K562 (cell line): ENCODE data around the gene GPR180. TPM values are rescaled to one million over a fixed set of nuclear protein-coding genes. Genes with fewer than 3 reads are reported as not detected.

Experiments used
- ADNP ChIP-seq: fragments of 200-800 bp; sonication (Bioruptor generic); IDR thresholded peaks from 2 replicates; pipeline ENCODE4 v1.6.1; 2016; ENCODE audit warnings: missing genetic modification characterization, missing compliant biosample characterization
- FOS ChIP-seq: IDR thresholded peaks from 3 replicates; pipeline ENCODE4 v1.6.1; 2011; ENCODE audit not compliant: insufficient read length; ENCODE audit errors: extremely low read depth
- HMG20B ChIP-seq: fragments of 250-450 bp; sonication (Bioruptor Pico); IDR thresholded peaks from 2 replicates; pipeline ENCODE4 v1.5.0; 2021; ENCODE audit warnings: mild to moderate bottlenecking
- HNRNPH1 ChIP-seq: fragments of 200-400 bp; formaldehyde crosslinking; optimal IDR thresholded peaks from 2 replicates; pipeline ENCODE3; 2017; ENCODE audit warnings: low read depth, mild to moderate bottlenecking, low read length, moderate library complexity
- KAT8 ChIP-seq: fragments of 450-650 bp; IDR thresholded peaks from 2 replicates; pipeline ENCODE4 v1.6.1; 2016; ENCODE audit warnings: low read depth, mild to moderate bottlenecking
- MYNN ChIP-seq, 2 experiments: sonication (generic); formaldehyde crosslinking in 1 of 2; IDR thresholded peaks; 2 replicates each; pipeline versions ENCODE4 v1.5.0 to v1.6.1; 2016 to 2020; ENCODE audit warnings: antibody characterized with exemption in 1 of 2, missing genetic modification reagents in 1 of 2
- NCOA6 ChIP-seq: fragments of 450-650 bp; IDR thresholded peaks from 2 replicates; pipeline ENCODE4 v1.6.1; 2017; ENCODE audit warnings: mild to moderate bottlenecking
- NCOR1 ChIP-seq: fragments of 450-650 bp; IDR thresholded peaks from 2 replicates; pipeline ENCODE4 v1.6.1; 2016; ENCODE audit warnings: mild to moderate bottlenecking, moderate library complexity
- PHF20 ChIP-seq: fragments of 450-650 bp; IDR thresholded peaks from 2 replicates; pipeline ENCODE4 v1.6.1; 2018; ENCODE audit not compliant: partially characterized antibody
- POLR2B ChIP-seq: fragments of 450-650 bp; IDR thresholded peaks from 2 replicates; pipeline ENCODE4 v1.6.1; 2018; ENCODE audit warnings: low read depth; ENCODE audit not compliant: partially characterized antibody
- PURB ChIP-seq: sonication (generic); formaldehyde crosslinking; IDR thresholded peaks from 2 replicates; pipeline ENCODE4 v1.9.0; 2021; ENCODE audit warnings: low read depth, mild to moderate bottlenecking, missing genetic modification reagents
- RBFOX2 ChIP-seq: fragments of 200-400 bp; formaldehyde crosslinking; IDR thresholded peaks from 2 replicates; pipeline ENCODE4 v1.6.1; 2017; ENCODE audit warnings: low read depth, mild to moderate bottlenecking, low read length, moderate library complexity
- SNIP1 ChIP-seq: fragments of 450-650 bp; IDR thresholded peaks from 2 replicates; pipeline ENCODE4 v1.7.1; 2017; ENCODE audit warnings: low read depth, mild to moderate bottlenecking
- SPI1 ChIP-seq: IDR thresholded peaks from 2 replicates; pipeline ENCODE4 v1.6.1; 2011; ENCODE audit warnings: low read depth, low read length, control low read depth, borderline replicate concordance
- STAG1 ChIP-seq: sonication (generic); formaldehyde crosslinking; IDR thresholded peaks from 2 replicates; pipeline ENCODE4 v1.5.0; 2020; ENCODE audit warnings: missing genetic modification reagents, borderline replicate concordance
- TARDBP ChIP-seq: fragments of 450-650 bp; IDR thresholded peaks from 2 replicates; pipeline ENCODE4 v1.6.1; 2016
- ZFP36 ChIP-seq: fragments of 150-350 bp; IDR thresholded peaks from 2 replicates; pipeline ENCODE4 v1.6.1; 2018; ENCODE audit warnings: low read length, low read depth; ENCODE audit not compliant: partially characterized antibody
- ZNF23 ChIP-seq: fragments of 250-450 bp; sonication (Bioruptor Pico); IDR thresholded peaks from 2 replicates; pipeline ENCODE4 v1.4.0; 2020; ENCODE audit warnings: mild to moderate bottlenecking
- ZNF263 ChIP-seq: sonication (generic); formaldehyde crosslinking; IDR thresholded peaks from 2 replicates; pipeline ENCODE4 v1.8.0; 2022; ENCODE audit warnings: mild to moderate bottlenecking, missing genetic modification reagents, borderline replicate concordance
- ZNF668 ChIP-seq: fragments of 250-450 bp; sonication (Bioruptor Pico); IDR thresholded peaks from 2 replicates; pipeline ENCODE4 v1.8.0; 2022; ENCODE audit warnings: mild to moderate bottlenecking, inconsistent platforms
- polyA plus RNA-seq, 8 experiments: library from polyadenylated mRNA; depleted of rRNA in 4 of 8; stranded (reverse) in 5 of 8; unstranded in 3 of 8; fragments of >200 nt; fragmentation: Nextera tagmentation in 2 of 8; fragmentation: Illumina TruSeq in 1 of 8; extraction: Ambion mirVana in 2 of 8; extraction: Trizol in 1 of 8; gene quantifications; 2 replicates each; pipeline versions ENCODE4 v1.2.1 to v1.2.3, GENCODE V29; 2011 to 2014; ENCODE audit warnings: inconsistent platforms in 1 of 8, missing spikeins in 1 of 8
- total RNA-seq, 7 experiments: library from RNA; depleted of rRNA in 6 of 7; stranded (reverse); fragments of >200 nt in 6 of 7; fragmentation: Illumina TruSeq in 2 of 7; extraction: Trizol in 2 of 7; gene quantifications; 2 replicates each; pipeline versions ENCODE4 v1.2.1 to v1.2.3, GENCODE V29; 2011 to 2021; ENCODE audit warnings: low replicate concordance in 1 of 7
- TF ChIP-seq, protein P1 (sequence below): sonication (generic); formaldehyde crosslinking; IDR thresholded peaks from 2 replicates; pipeline ENCODE4 v1.8.1; 2023; ENCODE audit warnings: mild to moderate bottlenecking, missing genetic modification reagents
- TF ChIP-seq, protein P2 (sequence below): fragments of 450-650 bp; IDR thresholded peaks from 2 replicates; pipeline ENCODE4 v1.6.1; 2016; ENCODE audit warnings: mild to moderate bottlenecking
- TF ChIP-seq, protein P3 (sequence below): sonication (generic); formaldehyde crosslinking; IDR thresholded peaks from 2 replicates; pipeline ENCODE4 v1.8.1; 2022; ENCODE audit warnings: missing genetic modification reagents
- TF ChIP-seq, protein P4 (sequence below), 2 experiments: fragments of 250-450 bp in 1 of 2; fragments of 450-650 bp in 1 of 2; sonication (Bioruptor Pico) in 1 of 2; IDR thresholded peaks; 2 replicates each; pipeline versions ENCODE4 v1.6.1 to v1.8.0; 2016 to 2021; ENCODE audit warnings: mild to moderate bottlenecking in 2 of 2, moderate library complexity in 2 of 2, missing compliant biosample characterization in 1 of 2, missing genetic modification characterization in 1 of 2

Gene GPR180
- total and polyA plus RNA-seq, 9 of the 15 experiments (the other 6 are each of a cell fraction or from before 2014, with no cell fraction given) = 0.77 to 4.1 (median 1.8) TPM

DNA sequence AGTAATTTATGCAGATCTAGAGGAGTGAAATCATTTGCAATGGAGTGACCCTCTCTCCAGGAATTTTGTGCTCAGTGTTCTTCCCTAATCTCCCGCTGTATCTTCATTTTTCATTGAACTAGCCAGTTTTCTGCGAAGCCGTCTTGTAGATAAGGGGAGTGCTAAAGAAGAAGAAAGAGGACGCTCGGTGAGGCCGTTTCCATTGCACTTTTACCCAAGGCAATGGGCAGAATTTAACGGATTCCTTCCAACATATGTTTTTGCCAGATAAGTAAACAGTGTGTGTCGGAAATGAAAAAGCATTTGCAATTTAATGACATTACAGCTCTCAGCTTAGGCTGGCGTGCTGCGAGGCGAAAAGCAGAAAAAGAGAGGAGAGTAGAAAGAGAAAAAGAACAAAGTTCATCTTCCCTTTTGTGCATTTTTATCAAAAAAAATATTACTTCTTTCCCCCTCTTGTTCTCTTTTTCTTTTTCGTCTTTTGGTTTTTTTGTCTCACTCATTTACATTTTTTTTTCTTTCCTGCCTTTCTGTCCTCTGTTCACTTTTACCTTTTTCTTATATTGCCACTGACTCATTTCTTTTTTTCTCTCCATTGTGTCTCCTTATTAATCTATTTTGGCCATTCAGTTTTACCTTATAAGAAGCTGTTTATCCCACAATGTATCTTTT lies 60.8 kb downstream of the GPR180 start (continued):
- TF ChIP-seq HNRNPH1 = no peak
- no peak for TF ChIP-seq KAT8
- TF ChIP-seq ZNF263 = no peak
- TF ChIP-seq POLR2B = no peak
- no peak for TF ChIP-seq ZFP36
- TF ChIP-seq NCOR1 = peak; percentile 87
- TF ChIP-seq, protein P1, sequence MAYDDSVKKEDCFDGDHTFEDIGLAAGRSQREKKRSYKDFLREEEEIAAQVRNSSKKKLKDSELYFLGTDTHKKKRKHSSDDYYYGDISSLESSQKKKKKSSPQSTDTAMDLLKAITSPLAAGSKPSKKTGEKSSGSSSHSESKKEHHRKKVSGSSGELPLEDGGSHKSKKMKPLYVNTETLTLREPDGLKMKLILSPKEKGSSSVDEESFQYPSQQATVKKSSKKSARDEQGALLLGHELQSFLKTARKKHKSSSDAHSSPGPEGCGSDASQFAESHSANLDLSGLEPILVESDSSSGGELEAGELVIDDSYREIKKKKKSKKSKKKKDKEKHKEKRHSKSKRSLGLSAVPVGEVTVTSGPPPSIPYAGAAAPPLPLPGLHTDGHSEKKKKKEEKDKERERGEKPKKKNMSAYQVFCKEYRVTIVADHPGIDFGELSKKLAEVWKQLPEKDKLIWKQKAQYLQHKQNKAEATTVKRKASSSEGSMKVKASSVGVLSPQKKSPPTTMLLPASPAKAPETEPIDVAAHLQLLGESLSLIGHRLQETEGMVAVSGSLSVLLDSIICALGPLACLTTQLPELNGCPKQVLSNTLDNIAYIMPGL = no peak
- 0 out of 2 replicates have a peak, but pooled peaks have one; percentile 49 for TF ChIP-seq ADNP (tag)
- TF ChIP-seq, protein P2, sequence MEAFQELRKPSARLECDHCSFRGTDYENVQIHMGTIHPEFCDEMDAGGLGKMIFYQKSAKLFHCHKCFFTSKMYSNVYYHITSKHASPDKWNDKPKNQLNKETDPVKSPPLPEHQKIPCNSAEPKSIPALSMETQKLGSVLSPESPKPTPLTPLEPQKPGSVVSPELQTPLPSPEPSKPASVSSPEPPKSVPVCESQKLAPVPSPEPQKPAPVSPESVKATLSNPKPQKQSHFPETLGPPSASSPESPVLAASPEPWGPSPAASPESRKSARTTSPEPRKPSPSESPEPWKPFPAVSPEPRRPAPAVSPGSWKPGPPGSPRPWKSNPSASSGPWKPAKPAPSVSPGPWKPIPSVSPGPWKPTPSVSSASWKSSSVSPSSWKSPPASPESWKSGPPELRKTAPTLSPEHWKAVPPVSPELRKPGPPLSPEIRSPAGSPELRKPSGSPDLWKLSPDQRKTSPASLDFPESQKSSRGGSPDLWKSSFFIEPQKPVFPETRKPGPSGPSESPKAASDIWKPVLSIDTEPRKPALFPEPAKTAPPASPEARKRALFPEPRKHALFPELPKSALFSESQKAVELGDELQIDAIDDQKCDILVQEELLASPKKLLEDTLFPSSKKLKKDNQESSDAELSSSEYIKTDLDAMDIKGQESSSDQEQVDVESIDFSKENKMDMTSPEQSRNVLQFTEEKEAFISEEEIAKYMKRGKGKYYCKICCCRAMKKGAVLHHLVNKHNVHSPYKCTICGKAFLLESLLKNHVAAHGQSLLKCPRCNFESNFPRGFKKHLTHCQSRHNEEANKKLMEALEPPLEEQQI = peak; percentile 73
- no peak for TF ChIP-seq FOS
- TF ChIP-seq ZNF23 (CRISPR knock-in tag) = no peak
- TF ChIP-seq SNIP1 = 0 out of 2 replicates have a peak, but pooled peaks have one; percentile 27
- TF ChIP-seq HMG20B (CRISPR knock-in tag) = no peak
- peak; percentile 52; the same call in 1 of the 2 replicates for TF ChIP-seq RBFOX2
- TF ChIP-seq, protein P3, sequence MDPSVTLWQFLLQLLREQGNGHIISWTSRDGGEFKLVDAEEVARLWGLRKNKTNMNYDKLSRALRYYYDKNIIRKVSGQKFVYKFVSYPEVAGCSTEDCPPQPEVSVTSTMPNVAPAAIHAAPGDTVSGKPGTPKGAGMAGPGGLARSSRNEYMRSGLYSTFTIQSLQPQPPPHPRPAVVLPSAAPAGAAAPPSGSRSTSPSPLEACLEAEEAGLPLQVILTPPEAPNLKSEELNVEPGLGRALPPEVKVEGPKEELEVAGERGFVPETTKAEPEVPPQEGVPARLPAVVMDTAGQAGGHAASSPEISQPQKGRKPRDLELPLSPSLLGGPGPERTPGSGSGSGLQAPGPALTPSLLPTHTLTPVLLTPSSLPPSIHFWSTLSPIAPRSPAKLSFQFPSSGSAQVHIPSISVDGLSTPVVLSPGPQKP = no peak
- TF ChIP-seq PURB (CRISPR knock-in tag) = no peak
- TF ChIP-seq PHF20 = no peak
- TF ChIP-seq, protein P4, sequence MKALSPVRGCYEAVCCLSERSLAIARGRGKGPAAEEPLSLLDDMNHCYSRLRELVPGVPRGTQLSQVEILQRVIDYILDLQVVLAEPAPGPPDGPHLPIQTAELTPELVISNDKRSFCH (CRISPR knock-in tag; IDR thresholded peaks at IDR 0.05) = no peak
- TF ChIP-seq, protein P4 (tag; IDR thresholded peaks at IDR 0.05) = no peak
- TF ChIP-seq ZNF668 (CRISPR knock-in tag) = no peak
- TF ChIP-seq MYNN (IDR thresholded peaks at IDR 0.05) = no peak
- TF ChIP-seq MYNN (CRISPR knock-in tag; IDR thresholded peaks at IDR 0.05) = no peak
- no peak for TF ChIP-seq TARDBP
- no peak for TF ChIP-seq SPI1
- TF ChIP-seq STAG1 (CRISPR knock-in tag) = no peak
- TF ChIP-seq NCOA6 = peak; percentile 47; the same call in 1 of the 2 replicates
